ENCODE data around the gene ANO1.

Gene ANO1

GRCh38 chr11:70040452-70040851 is 37.7 kb upstream of the ANO1 start:
- DNase-seq (ENCODE audit: low read depth, low spot score): no peak
- in situ Hi-C loops (cut with HindIII; ENCODE audit: low sequenced_read_pairs): no loop called here
- TF ChIP-seq CTCF (IDR thresholded peaks at IDR 0.05; ENCODE audit: low read depth, low read length): no peak
- no peak overlapping the region for H3K4me3 ChIP-seq (ENCODE audit: low read depth, low read length)

DNA sequence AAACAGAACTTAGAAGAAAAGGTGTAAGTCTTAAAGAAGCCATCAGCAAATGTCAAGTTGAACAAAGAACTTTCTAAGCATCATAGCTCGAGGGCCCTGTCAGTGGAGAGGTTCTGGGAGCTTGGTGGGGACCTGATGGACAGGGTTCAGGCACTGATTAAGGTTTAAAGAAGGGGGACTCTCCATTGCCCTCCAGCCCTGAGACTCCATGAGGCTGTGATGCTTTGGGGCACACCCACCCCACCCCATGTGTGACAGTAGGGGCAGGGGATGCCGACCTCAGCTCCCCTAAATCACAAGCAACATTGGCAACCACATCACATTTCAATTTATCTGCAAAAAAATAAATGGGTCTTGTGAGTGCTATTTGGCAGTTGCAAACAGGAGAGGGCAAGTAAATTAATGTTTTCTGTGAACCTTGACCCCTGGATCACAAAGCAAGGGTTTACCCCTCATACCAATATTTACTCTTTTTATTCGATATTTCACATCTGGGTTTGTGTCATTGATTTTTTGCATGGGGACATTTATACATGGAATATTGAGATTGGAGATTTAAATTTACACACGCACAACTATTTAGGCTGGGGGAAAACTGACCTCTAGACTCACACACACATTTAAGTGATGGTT is 37.1 kb upstream of the ANO1 start:
- no peak overlapping the region for H3K4me3 ChIP-seq (ENCODE audit: low read depth, low read length)
- in situ Hi-C loops (cut with HindIII; ENCODE audit: low sequenced_read_pairs): no loop called here
- TF ChIP-seq CTCF (IDR thresholded peaks at IDR 0.05; ENCODE audit: low read depth, low read length): no peak
- no peak for DNase-seq (ENCODE audit: low read depth, low spot score)

- DNase-seq (ENCODE audit: low read depth, low spot score): no peak
- in situ Hi-C loops (cut with HindIII; ENCODE audit: low sequenced_read_pairs): no loop called here
- H3K4me3 ChIP-seq (ENCODE audit: low read depth, low read length): no peak overlapping the region
- TF ChIP-seq CTCF (IDR thresholded peaks at IDR 0.05; ENCODE audit: low read depth, low read length): no peak
Measured at GRCh38 chr11:70043482-70043881, 34.6 kb upstream of the ANO1 start.

DNA sequence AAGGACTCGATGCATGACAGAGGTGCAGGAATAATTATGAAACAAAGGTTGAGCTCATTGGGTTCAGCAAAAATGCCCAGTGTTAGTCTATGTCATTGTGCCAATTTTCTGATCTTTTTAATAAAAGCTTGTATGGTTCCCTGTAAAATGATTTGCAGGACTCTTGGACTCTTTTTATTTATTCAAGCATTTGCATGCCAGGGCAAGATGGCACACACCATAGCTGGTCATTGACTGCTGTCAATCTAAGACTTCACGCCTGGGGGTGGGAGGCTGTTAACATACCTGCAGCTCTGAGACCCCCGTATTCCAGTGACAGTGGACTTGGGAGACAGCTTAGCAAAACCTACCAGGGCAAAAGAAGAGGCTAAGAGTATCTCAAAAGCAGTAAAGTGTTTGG is 32.0 kb upstream of the ANO1 start:
- TF ChIP-seq CTCF (IDR thresholded peaks at IDR 0.05; ENCODE audit: low read depth, low read length): no peak
- in situ Hi-C loops (cut with HindIII; ENCODE audit: low sequenced_read_pairs): no loop called here
- H3K4me3 ChIP-seq (ENCODE audit: low read depth, low read length): no peak overlapping the region
- no peak for DNase-seq (ENCODE audit: low read depth, low spot score)

DNA sequence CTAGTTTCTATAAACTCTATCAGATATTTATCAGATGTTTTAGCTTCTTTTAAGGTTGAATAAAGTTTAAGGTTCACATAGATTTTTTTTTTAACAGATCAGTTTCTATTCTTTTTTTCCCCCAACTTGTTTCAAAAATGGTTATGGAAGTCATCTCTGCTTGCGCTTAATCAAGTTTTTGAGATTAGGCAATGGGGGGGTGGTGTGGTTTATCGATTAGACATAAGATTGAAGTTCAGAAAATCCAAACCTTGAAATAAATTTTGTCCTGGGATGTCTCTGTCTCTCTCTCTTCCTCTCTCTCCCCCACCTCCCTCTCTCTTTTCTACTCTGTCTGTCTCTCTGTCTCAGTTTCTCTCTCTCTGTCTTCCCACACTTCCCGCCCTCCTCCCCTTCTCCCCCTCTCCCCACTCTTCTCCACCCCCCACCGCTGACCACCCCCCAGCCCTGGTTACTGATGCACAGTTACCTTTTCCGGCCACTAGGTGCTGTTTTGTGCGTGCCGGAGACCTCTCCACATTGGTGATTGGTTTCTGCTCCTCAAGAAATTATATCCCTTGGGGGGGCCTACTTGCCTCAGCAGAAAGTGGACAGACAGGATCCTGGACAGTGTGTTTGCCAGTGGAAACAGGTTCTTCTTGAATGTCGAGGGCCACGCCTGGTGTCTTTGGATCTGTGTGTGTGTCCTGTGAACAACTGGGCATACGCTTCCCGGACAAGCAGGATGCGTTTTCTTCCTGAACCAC is 29.7 kb upstream of the ANO1 start:
- peak; percentile 39 for TF ChIP-seq CTCF (IDR thresholded peaks at IDR 0.05; ENCODE audit: low read depth, low read length)
- no peak overlapping the region for H3K4me3 ChIP-seq (ENCODE audit: low read depth, low read length)
- DNase-seq (ENCODE audit: low read depth, low spot score): no peak
- in situ Hi-C loops (cut with HindIII; ENCODE audit: low sequenced_read_pairs): no loop called here

DNA sequence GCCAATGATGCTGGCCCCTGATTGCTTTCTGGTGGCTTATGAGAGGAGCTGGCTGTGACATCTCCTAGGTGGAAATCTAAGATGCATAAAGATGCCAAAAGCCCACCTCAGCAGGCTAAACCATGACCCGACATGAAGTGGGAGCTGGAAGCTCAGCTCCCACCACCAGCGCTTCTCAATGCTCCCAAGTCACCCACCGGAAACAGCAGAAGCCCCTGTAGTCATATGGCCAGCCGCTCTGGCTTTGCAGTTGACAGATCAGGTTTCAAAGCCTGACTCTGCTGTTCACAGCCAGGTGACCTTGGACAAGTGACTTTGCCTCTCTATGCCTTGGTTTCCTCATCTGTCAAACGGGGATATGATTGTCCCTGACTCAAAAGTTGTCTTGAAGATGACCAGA is 29.1 kb upstream of the ANO1 start:
- H3K4me3 ChIP-seq (ENCODE audit: low read depth, low read length): no peak overlapping the region
- no peak for TF ChIP-seq CTCF (IDR thresholded peaks at IDR 0.05; ENCODE audit: low read depth, low read length)
- no peak for DNase-seq (ENCODE audit: low read depth, low spot score)
- in situ Hi-C loops (cut with HindIII; ENCODE audit: low sequenced_read_pairs): no loop called here
